ENCODE measurements around the gene PRMT1. TPM values are rescaled to one million over a fixed set of nuclear protein-coding genes. Genes with fewer than 3 reads are reported as not detected.

Gene PRMT1
- polyA plus RNA-seq, 3 donors: 60.1 to 94.4 (median 74.3) TPM

GRCh38 chr19:49635530-49636232, 41.4 kb upstream of the PRMT1 start:
- Histone ChIP-seq H4K20me1 (ENCODE audit: insufficient read depth, low read length) (no peaks in the 10 kb centered on the region), H3K4me1 (ENCODE audit: control insufficient read depth in 1 of 2, insufficient read depth in 2 of 2, low read length in 2 of 2) (peaks cover 23 to 25% of the 10 kb centered on the region in 2 donors), H3K79me2 (ENCODE audit: insufficient read depth, low read length) (no peaks in the 10 kb centered on the region), H2AFZ (ENCODE audit: insufficient read depth, low read depth, low read length, poor library complexity, severe bottlenecking) (no peak overlapping the region), H3K27ac (ENCODE audit: low read depth in 1 of 2, low read length in 2 of 2) (no peak overlapping the region), H3K27me3 (ENCODE audit: control insufficient read depth in 2 of 2, insufficient read depth in 2 of 2, low read length in 2 of 2) (no peaks in the 10 kb centered on the region), H3K36me3 (replicated peaks in 1 of 2; ENCODE audit: control insufficient read depth in 1 of 2, insufficient read depth in 2 of 2, low read length in 2 of 2) (no peaks in the 10 kb centered on the region), H3K4me3 (replicated peaks in 1 of 3; ENCODE audit: low read depth in 2 of 3, low read length in 3 of 3) (no peak overlapping the region), H3K9me3 (replicated peaks in 1 of 2; ENCODE audit: control insufficient read depth in 1 of 2, insufficient read depth in 1 of 2, low read length in 2 of 2) (no peaks in the 10 kb centered on the region), H3K4me2 (replicated peaks; ENCODE audit: extremely low read depth, low read length, poor library complexity, severe bottlenecking) (no peak overlapping the region), H3K9ac (ENCODE audit: insufficient read depth, low read length, poor library complexity, severe bottlenecking) (no peak overlapping the region)
- peaks cover 7 to 19% (median 19%) of the 10 kb centered on the region in 3 donors for H3K27me3 Mint-ChIP-seq (ENCODE audit: low read depth in 3 of 3)
- peaks cover 0 to 3% (median 0%) of the 10 kb centered on the region in 7 donors for H3K9me3 Mint-ChIP-seq
- peak overlapping the region in 2 of 7 donors; percentile 10 to 20 for H3K27ac Mint-ChIP-seq
- TF ChIP-seq, protein P1, sequence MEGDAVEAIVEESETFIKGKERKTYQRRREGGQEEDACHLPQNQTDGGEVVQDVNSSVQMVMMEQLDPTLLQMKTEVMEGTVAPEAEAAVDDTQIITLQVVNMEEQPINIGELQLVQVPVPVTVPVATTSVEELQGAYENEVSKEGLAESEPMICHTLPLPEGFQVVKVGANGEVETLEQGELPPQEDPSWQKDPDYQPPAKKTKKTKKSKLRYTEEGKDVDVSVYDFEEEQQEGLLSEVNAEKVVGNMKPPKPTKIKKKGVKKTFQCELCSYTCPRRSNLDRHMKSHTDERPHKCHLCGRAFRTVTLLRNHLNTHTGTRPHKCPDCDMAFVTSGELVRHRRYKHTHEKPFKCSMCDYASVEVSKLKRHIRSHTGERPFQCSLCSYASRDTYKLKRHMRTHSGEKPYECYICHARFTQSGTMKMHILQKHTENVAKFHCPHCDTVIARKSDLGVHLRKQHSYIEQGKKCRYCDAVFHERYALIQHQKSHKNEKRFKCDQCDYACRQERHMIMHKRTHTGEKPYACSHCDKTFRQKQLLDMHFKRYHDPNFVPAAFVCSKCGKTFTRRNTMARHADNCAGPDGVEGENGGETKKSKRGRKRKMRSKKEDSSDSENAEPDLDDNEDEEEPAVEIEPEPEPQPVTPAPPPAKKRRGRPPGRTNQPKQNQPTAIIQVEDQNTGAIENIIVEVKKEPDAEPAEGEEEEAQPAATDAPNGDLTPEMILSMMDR (IDR thresholded peaks at IDR 0.05): no peak
- peaks cover 25% of the 10 kb centered on the region for H3K4me1 Mint-ChIP-seq
- peaks cover 0 to 3% of the 10 kb centered on the region in 2 donors for H3K36me3 Mint-ChIP-seq
- peak overlapping the region in 1 of 2 donors; percentile 30 for H3K4me3 Mint-ChIP-seq
- 70% methylated on average over 21 of the region's 24 CpGs for WGBS (ENCODE audit: insufficient coverage)
- intact Hi-C loops (cut with micrococcal nuclease): no loop called here
- peak in 1 of 3 donors; percentile 22 for DNase-seq

DNA sequence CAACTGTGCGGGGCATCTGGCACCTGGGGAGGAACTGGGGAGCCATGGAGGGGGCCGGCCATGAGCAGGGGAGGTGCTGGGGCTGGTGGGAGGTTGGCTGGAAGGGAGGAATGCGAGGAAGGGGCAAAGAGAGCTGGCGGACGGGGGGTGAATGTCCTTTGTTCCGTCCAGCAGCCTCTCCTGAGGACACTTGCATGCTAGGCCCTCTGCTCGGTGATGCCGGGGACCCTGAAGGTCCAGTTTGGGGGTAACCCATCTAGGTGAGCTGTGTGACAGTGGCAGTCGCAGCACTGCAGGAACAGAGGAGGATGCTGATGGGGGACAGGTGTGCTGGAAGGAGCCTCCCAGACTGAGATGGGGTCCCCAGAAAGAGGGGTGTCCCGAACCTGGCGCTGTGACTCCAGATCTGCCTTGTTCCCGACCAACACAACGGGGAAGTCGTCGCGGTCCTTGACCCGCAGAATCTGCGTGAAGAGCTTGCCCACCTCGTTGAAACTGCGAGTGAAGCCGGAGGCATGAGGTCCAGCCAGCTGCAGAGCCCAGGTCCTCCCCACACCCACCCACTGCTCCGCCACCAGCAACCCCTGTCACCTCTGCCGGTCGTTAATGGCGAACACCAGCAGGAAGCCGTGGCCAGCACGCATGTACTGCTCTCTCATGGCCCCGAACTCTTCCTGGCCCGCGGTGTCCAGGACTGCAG, 40.7 kb upstream of the PRMT1 start:
- Mint-ChIP-seq H3K9me3 (peaks cover 0 to 3% (median 0%) of the 10 kb centered on the region in 7 donors), H3K27ac (peak overlapping the region in 1 of 7 donors; percentile 84), H3K27me3 (ENCODE audit: low read depth in 3 of 3) (peaks cover 7 to 19% (median 19%) of the 10 kb centered on the region in 3 donors), H3K36me3 (peaks cover 0 to 3% of the 10 kb centered on the region in 2 donors), H3K4me3 (peak overlapping the region in 1 of 2 donors; percentile 30), H3K4me1 (peaks cover 31% of the 10 kb centered on the region)
- H4K20me1 ChIP-seq (ENCODE audit: insufficient read depth, low read length): no peaks in the 10 kb centered on the region
- DNase-seq: no peak
- H3K4me1 ChIP-seq (ENCODE audit: control insufficient read depth in 1 of 2, insufficient read depth in 2 of 2, low read length in 2 of 2): peaks cover 30 to 32% of the 10 kb centered on the region in 2 donors
- H3K27me3 ChIP-seq (ENCODE audit: control insufficient read depth in 2 of 2, insufficient read depth in 2 of 2, low read length in 2 of 2): no peaks in the 10 kb centered on the region
- intact Hi-C loops (cut with micrococcal nuclease): no loop called here
- WGBS (ENCODE audit: insufficient coverage): 84% methylated on average over 28 of the region's 30 CpGs
- H3K9ac ChIP-seq (ENCODE audit: insufficient read depth, low read length, poor library complexity, severe bottlenecking): no peak overlapping the region
- H3K4me2 ChIP-seq (replicated peaks; ENCODE audit: extremely low read depth, low read length, poor library complexity, severe bottlenecking): no peak overlapping the region
- no peak overlapping the region for H2AFZ ChIP-seq (ENCODE audit: insufficient read depth, low read depth, low read length, poor library complexity, severe bottlenecking)
- H3K4me3 ChIP-seq (replicated peaks in 1 of 3; ENCODE audit: low read depth in 2 of 3, low read length in 3 of 3): no peak overlapping the region
- H3K27ac ChIP-seq (ENCODE audit: low read depth in 1 of 2, low read length in 2 of 2): no peak overlapping the region
- H3K36me3 ChIP-seq (replicated peaks in 1 of 2; ENCODE audit: control insufficient read depth in 1 of 2, insufficient read depth in 2 of 2, low read length in 2 of 2): no peaks in the 10 kb centered on the region
- no peaks in the 10 kb centered on the region for H3K79me2 ChIP-seq (ENCODE audit: insufficient read depth, low read length)
- no peaks in the 10 kb centered on the region for H3K9me3 ChIP-seq (replicated peaks in 1 of 2; ENCODE audit: control insufficient read depth in 1 of 2, insufficient read depth in 1 of 2, low read length in 2 of 2)
- TF ChIP-seq, protein P1 (IDR thresholded peaks at IDR 0.05): no peak
